ENCODE data around the gene MMRN1.

Gene MMRN1, protein sequence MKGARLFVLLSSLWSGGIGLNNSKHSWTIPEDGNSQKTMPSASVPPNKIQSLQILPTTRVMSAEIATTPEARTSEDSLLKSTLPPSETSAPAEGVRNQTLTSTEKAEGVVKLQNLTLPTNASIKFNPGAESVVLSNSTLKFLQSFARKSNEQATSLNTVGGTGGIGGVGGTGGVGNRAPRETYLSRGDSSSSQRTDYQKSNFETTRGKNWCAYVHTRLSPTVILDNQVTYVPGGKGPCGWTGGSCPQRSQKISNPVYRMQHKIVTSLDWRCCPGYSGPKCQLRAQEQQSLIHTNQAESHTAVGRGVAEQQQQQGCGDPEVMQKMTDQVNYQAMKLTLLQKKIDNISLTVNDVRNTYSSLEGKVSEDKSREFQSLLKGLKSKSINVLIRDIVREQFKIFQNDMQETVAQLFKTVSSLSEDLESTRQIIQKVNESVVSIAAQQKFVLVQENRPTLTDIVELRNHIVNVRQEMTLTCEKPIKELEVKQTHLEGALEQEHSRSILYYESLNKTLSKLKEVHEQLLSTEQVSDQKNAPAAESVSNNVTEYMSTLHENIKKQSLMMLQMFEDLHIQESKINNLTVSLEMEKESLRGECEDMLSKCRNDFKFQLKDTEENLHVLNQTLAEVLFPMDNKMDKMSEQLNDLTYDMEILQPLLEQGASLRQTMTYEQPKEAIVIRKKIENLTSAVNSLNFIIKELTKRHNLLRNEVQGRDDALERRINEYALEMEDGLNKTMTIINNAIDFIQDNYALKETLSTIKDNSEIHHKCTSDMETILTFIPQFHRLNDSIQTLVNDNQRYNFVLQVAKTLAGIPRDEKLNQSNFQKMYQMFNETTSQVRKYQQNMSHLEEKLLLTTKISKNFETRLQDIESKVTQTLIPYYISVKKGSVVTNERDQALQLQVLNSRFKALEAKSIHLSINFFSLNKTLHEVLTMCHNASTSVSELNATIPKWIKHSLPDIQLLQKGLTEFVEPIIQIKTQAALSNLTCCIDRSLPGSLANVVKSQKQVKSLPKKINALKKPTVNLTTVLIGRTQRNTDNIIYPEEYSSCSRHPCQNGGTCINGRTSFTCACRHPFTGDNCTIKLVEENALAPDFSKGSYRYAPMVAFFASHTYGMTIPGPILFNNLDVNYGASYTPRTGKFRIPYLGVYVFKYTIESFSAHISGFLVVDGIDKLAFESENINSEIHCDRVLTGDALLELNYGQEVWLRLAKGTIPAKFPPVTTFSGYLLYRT

DNA sequence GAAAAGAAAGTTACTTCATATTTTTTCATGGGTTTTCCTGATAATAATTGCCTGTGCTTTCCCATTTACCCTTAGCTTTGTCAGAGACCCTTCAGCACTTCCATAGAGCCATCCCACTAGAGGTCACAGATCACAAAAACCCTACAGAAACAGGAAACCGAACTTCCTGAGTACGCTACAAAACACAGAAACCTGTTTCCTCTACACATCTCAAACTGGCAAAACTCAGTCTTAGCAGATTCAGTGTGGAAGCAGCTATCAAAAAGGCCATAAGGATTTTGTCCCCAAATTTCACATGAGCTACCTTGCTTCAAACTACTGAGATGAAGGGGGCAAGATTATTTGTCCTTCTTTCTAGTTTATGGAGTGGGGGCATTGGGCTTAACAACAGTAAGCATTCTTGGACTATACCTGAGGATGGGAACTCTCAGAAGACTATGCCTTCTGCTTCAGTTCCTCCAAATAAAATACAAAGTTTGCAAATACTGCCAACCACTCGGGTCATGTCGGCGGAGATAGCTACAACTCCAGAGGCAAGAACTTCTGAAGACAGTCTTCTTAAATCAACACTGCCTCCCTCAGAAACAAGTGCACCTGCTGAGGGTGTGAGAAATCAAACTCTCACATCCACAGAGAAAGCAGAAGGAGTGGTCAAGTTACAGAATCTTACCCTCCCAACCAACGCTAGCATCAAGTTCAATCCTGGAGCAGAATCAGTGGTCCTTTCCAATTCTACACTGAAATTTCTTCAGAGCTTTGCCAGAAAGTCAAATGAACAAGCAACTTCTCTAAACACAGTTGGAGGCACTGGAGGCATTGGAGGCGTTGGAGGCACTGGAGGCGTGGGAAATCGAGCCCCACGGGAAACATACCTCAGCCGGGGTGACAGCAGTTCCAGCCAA lies at the start of gene MMRN1:
TSS of gene MMRN1 (plus strand) at position 206 of the 902 bp plus-strand sequence. CDS start at position 324, 118 bp downstream.
- DNase-seq (ENCODE audit: low read depth in 2 of 2, low spot score in 1 of 2) = no peak

DNA sequence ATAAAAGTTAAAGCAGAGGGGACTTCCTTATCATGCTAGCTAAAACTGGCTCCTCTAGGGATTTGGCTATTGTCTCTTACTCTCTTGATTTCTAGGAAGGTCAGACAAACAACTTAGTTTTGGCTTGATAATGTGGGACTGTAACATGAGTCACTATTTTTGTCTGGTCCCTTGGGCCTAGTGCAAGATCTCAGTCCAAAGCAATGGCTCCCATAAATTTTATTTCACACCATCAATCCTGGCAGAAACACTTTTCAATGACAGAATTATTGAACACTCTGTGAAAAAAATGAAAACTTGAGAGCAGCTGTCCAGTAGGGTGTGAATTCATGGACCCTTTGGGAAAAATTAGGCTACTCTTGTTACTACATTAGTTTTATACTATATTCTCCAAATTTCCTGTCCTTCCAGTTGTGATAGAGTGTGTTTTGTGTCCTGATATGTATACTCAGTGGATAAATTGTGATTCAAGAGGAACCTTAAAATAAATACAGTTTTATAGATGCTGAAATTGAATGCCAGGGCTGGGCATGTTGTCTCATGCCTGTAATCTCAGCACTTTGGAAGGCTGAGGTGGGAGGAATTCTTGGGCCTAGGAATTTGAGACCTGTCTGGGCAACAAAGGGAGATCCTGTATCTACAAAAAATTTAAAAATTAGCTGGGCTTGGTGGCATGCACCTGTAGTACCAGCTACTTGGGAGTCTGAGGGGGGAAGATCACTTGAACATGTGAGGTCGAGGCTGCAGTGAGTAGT lies 46.9 kb upstream of the MMRN1 start:
- no peak for DNase-seq (ENCODE audit: low read depth in 2 of 2, low spot score in 1 of 2)

DNA sequence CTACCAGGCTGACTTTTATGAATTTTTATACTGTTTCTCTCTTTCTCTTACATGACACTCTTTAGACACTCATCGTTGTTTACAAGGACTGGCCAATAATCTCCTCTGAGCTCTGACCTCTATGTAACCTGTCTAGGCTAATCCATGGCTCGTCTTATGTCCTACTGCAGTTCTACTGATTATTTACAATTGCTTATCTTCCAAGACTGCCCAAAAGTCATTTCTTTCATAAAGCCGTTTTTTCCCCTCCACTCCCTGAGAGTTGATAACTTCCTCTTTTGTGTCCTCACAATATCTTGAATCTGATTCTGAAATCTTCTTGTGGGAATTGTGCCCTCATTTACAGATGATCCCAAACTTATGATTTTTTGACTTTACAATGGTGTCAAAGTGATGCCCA lies 39.4 kb upstream of the MMRN1 start:
- no peak for DNase-seq (ENCODE audit: low read depth in 2 of 2, low spot score in 1 of 2)

DNA sequence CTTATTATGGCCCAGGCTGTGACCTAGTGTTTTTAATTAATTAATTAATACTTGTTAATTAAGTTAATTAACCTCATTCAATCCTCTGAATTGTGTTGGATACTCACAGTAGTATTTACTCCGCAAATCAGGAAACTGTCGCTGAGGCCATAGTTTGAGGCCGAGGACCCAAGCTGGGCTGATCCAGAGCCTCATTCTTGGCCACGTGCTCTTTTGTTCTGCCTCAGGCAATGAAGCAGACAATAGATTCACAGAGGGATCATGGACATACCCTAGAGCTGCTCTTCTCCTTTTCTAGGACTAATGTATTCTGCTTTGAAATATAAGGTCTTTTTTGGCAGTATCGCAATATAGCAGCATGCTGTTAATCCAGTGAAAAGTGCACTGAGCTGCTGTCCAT lies 33.7 kb upstream of the MMRN1 start:
- no peak for DNase-seq (ENCODE audit: low read depth in 2 of 2, low spot score in 1 of 2)

DNA sequence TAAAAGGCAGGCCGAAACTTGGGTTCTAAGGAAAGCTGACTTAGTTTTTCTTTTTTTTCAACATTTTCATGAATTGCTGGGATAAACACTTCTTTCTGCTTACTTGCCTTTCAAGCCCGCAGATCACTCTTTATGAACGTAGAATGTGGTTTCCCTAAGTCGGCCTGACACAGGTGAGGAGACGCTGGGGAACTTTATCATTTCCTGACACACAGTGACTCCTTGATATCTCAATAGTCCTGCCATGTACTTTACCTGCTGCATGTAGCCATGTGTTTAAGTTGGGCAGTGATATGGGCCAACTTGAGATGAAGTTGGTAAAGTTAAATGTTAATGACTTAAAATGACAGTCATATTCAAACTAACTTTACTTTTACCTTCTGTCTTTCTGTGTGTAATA lies 31.1 kb upstream of the MMRN1 start:
- no peak for DNase-seq (ENCODE audit: low read depth in 2 of 2, low spot score in 1 of 2)

DNA sequence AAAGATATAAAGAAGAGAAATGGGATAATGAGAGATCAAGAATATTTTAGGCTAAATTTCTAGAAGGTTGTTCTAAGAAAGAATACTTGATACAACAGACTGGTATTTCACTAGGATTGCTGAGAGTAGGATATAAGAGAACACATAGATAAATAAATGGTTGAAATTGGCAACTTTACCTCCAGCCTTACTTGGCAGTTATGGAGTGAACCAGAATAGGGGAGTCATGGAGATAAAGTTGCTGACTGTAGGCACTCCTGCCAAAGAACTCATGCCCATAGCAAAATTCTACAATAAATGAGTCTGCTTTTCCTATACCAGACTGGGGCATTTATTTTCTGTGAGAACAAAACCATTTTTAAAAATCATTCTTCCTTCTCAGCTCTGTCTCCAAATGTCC lies 26.4 kb upstream of the MMRN1 start:
- DNase-seq (ENCODE audit: low read depth in 2 of 2, low spot score in 1 of 2) = no peak

DNA sequence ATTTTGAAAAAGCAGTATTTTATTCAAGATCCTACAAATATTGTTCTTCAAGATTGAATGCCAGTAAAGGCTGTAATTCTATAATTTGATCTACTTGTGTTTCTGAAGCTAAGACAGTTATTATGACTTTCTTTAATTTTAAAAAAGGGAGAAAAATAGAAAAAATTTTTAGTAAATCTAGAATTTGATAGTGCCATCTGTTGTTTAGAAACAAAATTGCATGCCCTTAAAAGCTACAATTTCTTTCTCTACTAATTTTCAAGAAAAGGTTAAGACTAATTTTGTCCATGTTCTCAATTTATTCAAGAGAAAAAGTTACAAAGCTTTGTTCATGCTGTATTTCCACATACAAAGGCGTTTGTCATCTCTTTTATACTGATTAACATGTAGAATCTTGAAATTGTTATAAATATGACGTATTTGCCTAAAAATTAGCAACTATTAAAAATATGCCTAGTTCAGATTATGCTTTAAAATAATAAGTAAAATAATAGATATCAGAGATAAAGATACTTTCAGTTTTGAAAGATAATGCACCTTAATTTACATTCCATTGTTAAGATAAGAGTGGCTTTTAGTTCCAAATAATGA lies 25.6 kb upstream of the MMRN1 start:
- no peak for DNase-seq (ENCODE audit: low read depth in 2 of 2, low spot score in 1 of 2)

DNA sequence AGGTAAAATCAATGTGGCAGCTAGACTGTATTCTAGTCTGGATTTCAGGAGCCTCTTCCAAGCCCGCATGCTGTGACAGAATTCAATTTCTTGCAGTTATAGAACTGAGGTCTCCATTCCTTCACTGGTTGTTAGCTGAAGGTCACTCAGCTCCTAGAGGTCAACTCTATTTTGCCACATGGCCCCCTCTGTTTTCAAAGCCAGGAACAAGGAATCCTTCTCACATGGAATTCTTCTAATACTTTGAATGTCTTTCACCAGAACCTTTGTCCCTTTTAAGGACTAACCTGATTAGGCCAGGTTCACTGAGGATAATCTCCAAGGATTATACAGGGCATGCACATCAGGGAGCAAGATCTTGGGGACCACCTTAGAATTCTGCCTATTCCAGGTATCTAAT lies 23.4 kb upstream of the MMRN1 start:
- no peak for DNase-seq (ENCODE audit: low read depth in 2 of 2, low spot score in 1 of 2)

DNA sequence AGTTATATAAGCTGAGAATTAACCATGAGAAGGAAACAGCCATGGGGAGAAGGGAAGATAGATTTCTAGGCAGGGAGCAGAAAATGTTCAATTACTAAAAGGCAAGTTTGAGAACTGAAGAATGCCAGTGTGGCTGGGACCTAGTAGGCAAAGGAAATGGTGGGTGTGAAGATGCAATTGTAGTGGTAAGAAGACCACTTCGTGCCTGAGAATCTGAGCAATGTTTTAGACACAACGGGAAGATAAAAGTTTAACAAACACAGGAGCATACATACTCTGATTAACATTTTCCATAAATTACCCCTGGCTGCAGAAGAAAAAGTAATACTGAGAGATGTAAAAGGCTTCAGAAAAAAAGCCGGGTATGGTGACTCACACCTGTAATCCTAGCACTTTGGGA lies 18.1 kb upstream of the MMRN1 start:
- DNase-seq (ENCODE audit: low read depth in 2 of 2, low spot score in 1 of 2) = no peak

DNA sequence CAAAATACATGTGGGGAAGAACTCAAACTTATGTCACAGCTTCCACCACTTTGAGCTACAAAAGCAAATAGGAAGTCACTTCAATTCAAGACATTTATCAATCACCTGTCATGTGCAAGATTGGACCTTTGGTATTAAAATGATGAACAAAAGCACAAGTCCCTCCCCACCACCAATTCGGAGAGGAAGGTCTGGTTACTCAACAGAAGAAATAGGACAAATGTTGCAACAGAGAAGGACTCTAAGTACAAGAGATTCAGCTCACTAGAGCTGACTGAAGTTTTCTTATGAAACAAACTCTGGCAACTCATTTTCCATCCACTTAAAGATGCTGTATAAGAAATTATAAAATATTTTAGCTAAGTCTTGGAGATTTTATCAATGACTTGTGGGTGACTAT lies 16.0 kb upstream of the MMRN1 start:
- no peak for DNase-seq (ENCODE audit: low read depth in 2 of 2, low spot score in 1 of 2)

DNA sequence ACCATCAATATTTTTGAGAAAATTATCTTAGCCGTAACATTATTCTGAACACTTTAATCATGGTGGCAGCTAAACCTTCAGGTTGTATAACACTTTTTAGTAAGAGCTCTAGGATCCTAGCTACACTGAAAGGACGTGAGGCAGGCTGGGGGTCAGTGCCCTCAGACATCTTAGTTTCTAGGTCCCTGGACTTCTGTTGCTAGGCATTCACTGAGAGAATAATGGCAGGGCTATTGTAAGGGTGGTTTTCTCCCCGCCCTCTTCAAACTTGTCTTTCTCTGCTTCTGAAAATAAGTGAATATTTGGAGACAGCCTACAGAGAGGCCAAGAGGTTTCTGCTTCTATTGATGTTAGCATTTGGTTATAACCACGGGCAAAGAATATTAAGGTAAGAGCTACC lies 15.4 kb upstream of the MMRN1 start:
- no peak for DNase-seq (ENCODE audit: low read depth in 2 of 2, low spot score in 1 of 2)

DNA sequence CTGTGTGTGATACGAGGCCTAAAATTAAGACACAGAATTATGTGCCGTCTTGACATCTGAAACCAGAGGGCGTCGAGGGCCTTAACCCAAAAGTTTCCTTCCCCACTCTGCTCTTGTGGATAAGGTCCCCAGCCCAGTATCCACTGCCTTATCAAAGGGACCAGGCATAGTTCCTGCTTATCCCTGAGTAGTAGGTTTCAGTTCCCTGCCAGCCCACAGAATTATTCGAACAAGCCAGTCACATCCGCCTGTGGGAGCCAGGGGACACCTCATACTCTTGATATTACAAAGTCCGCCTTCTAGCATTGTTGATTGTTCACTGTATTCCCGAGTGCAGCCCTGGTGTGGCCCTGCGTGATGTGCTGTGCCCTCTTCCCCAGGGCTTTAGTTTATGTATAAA lies 5.4 kb upstream of the MMRN1 start:
- no peak for DNase-seq (ENCODE audit: low read depth in 2 of 2, low spot score in 1 of 2)

DNA sequence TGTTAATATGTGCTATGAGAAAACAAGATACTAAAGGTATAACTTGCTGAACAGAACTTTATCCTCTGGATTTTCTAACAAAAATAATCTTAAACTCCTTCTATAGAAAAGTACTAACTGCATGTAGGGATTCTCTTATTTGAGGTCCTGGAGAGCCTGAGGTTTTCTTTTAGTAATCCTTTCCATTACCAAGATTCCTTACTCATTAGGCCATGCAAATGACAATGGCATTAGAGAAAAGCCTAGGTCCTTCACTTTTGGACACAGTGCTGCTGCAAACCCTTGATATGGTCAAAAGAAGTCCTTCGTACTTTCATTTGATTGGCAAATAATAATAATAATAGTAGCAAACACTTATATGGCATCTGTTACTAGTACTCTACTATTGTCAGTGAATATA lies 3.2 kb downstream of the MMRN1 start:
- no peak for DNase-seq (ENCODE audit: low read depth in 2 of 2, low spot score in 1 of 2)

DNA sequence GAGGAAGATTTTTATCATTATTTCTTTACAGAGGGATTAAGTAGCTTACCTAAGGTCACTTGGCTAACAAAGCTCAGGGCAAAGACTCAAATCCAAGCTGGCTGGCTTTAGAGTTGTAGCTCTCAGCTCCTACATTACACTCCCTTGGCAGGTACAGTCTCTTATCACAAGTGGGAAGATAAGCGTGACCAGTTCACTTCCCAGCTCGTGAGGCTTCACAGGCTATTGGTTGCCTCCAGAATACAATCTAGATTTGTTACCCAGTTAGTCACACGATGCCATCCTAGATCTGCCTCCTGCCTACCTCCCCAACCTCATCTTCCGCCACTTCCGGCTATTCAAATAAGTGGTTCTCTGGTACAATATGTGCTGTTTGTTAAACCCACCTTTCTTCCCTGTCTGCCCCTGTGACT lies 3.7 kb downstream of the MMRN1 start:
- no peak for DNase-seq (ENCODE audit: low read depth in 2 of 2, low spot score in 1 of 2)

DNA sequence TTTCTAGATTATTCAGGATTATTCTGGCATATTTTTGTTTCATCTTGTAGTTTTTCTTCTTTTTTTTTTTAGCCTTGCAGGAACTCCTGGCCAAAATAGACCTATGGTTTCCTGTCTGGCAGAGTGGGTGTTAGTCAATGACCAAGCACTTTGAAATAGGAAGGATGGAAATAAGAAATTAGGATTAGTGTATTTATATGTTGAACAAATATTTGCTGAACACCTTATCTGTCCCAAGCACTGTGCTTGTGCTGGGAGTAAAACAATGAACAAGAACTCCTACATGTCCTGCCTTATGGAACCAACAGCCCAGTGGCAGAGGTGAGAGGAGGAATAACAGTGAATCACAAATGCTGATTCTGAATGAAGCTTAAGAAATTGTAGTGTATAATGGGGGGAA lies 4.5 kb downstream of the MMRN1 start:
- no peak for DNase-seq (ENCODE audit: low read depth in 2 of 2, low spot score in 1 of 2)

DNA sequence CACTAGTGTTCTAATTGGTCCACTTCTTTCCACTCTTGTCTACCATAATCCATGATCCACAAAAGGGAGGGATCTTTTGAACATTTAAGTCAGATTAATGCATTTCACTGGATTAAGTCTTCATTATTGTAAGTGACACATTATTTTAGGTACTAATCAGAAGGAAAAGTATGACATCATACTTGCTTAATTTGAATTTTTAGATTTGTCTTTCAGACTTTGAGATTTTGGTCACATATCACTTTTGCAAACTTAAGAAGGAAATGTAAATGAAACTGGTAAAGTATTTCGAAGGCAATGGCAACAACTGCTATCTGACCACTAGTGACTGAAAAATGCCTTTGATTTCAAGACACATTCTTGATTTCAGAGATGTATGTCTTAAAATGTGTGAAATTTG lies 5.2 kb downstream of the MMRN1 start:
- no peak for DNase-seq (ENCODE audit: low read depth in 2 of 2, low spot score in 1 of 2)

DNA sequence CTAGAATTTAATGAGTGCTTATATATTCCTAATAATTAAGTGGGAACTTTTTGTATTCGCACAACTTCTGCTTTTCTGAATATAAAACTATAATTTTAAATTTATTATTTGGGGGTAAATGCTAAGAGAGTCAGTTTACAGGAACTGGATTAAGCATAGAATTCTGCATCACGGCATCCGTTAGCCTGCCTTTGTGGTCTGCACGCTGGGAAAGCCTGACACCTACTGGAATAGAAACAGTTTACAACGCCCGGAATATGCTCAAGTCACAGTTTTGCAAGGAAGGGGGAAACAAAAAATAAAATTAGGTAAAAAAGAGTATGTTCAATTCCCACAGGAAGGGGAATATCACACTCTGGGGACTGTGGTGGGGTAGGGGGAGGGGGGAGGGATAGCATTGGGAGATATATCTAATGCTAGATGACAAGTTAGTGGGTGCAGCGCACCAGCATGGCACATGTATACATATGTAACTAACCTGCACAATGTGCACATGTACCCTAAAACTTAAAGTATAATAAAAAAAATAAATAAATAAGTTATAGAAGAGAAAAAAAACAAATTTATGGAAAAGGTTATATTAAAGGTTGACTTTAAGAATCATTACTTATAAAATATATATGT lies 7.3 kb downstream of the MMRN1 start:
- peak; percentile 14 to 21 for DNase-seq (ENCODE audit: low read depth in 2 of 2, low spot score in 1 of 2)

DNA sequence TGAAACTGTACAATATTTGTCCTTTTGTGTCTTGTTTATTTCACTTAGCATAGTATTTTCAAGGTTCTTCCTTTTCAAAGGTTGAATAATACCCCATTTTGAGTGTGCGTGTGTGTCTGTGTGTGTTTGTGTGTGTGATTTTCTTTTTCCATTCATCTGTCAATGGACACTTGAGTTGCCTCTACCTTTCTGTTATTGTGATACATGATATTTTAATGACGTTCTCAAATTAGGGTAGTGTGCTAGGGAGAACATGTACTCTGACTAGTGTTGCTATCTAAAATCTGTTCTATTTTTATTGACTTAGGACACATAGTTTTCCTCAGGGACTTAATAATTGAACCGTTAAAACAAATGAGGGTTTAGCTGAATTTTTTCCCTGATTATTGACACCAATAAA lies 9.9 kb downstream of the MMRN1 start:
- DNase-seq (ENCODE audit: low read depth in 2 of 2, low spot score in 1 of 2) = no peak

DNA sequence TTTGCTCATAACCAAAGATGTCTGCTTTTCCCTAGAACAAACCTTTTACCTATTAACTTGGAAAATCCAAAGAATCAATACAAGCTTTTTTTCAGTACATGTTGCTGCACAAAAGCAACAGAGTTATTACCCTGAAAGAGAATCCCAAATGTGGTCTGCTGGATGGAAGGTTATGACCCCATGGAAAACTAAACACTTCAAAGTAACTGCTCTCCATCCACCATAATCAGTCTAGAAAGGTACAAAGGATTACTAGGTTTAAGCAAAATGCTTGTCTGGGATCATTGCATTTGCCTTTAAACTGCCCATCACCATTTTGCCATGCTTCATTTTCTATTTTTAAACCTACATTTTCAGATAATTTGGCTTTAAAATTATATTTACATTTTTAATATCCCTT lies 11.7 kb downstream of the MMRN1 start:
- no peak for DNase-seq (ENCODE audit: low read depth in 2 of 2, low spot score in 1 of 2)
